T-helper 17 cell (primary cell): ENCODE measurements around the gene SLC38A3. TPM values are rescaled to one million over a fixed set of nuclear protein-coding genes. Genes with fewer than 3 reads are reported as not detected.

ENCODE experiments used
- ATAC-seq: fragments of 150-1000 bp; cut with Tn5 transposase; 2 replicates; pipeline ENCODE4 v1.10.0; 2021; ENCODE audit warnings: mild to moderate bottlenecking, moderate library complexity
- DNase-seq, 3 donors: peaks; one replicate each; pipeline versions ENCODE4 v3.0.0 to v3.0.0-alpha.2; 2020 to 2021
- H3K9me3 ChIP-seq: one replicate; pipeline ENCODE4 v1.7.0; 2013; ENCODE audit warnings: low read length, mild to moderate bottlenecking; ENCODE audit not compliant: control insufficient read depth, poor library complexity, severe bottlenecking
- H3K27ac Mint-ChIP-seq: one replicate; pipeline ENCODE4 v1.8.0; 2022; ENCODE audit warnings: mild to moderate bottlenecking, moderate library complexity, mixed read lengths
- H3K27me3 Mint-ChIP-seq: one replicate; pipeline ENCODE4 v1.8.0; 2022; ENCODE audit warnings: mixed read lengths
- H3K36me3 Mint-ChIP-seq: one replicate; pipeline ENCODE4 v1.8.0; 2022; ENCODE audit warnings: low read depth, mixed read lengths
- H3K4me1 Mint-ChIP-seq: one replicate; pipeline ENCODE4 v1.8.0; 2022; ENCODE audit warnings: mild to moderate bottlenecking, mixed read lengths
- H3K4me3 Mint-ChIP-seq: one replicate; pipeline ENCODE4 v1.8.0; 2022; ENCODE audit warnings: mild to moderate bottlenecking, moderate library complexity, mixed read lengths
- total RNA-seq, 4 donors: library from RNA in 2 of 4; stranded (reverse) in 2 of 4; gene quantifications; one replicate each; pipeline ENCODE4 v1.2.3 and lab custom pipeline; 2022 to 2026

Gene SLC38A3
- total RNA-seq: under 1 TPM in 1 of 2 donors, not detected in 1; 0.78 TPM
- 0 to 0.23 reads per million in 2 donors for total RNA-seq (lab: John Stamatoyannopoulos, UW)

DNA sequence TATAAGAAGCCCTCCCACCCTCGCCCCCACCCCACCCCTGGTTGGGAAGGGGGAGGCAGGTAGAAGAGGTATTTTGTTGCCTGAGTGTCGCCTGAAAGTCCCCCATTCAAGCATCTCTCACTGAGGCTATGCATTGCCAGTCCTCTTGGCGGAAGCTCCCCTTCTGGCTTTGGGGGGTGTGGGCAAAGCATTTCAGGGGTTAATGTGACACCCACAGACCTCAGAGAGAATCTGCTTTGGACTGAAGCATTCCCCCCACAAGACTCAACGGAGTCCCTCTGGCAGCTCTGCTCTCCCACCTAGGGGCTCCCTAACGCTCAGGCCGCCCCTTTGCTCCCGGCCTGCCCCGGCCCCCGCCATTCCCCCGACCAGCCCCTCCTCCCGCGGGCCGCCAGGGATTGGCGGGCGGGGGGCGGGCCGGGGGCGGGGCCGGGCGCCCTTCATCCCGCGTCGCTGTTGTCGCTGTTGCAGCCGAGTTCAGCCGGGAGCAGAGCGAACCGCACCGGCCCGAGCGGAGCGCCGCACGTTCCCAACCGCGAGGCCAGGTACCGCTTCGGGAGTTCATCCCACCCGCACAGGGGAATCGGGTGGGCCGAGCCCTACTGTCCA is at the start of gene SLC38A3:
SLC38A3 (plus strand) TSS at position 468 of the 609 bp plus-strand sequence. CDS start 8,929 bp downstream, outside the sequence.
- ATAC-seq (peak; percentile 50), DNase-seq (peak in 1 of 3 donors; percentile 20)
- no peaks in the 10 kb centered on the region for H3K9me3 ChIP-seq
- Mint-ChIP-seq H3K4me1 (peaks cover 5% of the 10 kb centered on the region), H3K36me3 (peaks cover 5% of the 10 kb centered on the region), H3K4me3 (peak within 1 kb of the TSS; percentile 55), H3K27ac (no peak within 1 kb of the TSS), H3K27me3 (peaks cover 52% of the 10 kb centered on the region)

DNA sequence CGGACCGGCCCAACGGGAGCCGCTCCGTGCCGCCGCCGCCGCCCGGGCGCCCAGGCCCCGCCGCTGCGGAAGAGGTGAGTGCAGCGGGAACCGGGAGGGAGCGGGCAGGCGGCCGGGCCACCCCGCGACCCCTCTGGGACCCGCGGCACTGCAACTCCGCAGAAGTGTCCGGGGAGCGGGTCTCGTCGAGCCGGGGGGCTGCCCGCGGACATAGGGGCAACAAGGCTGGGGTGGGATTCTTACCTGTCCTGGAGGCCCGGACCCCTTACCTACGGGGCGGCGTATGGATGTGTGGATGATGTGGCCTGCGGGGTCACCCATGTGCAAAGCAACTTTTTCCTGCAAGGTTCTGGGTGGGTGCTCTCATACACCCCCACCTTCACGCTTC is 49.6 kb upstream of the SLC38A3 start:
- Mint-ChIP-seq H3K27ac (no peak overlapping the region), H3K4me3 (peak overlapping the region; percentile 85), H3K36me3 (peaks cover 6% of the 10 kb centered on the region), H3K27me3 (peaks cover 26% of the 10 kb centered on the region), H3K4me1 (peaks cover 22% of the 10 kb centered on the region)
- no peak for DNase-seq
- no peaks in the 10 kb centered on the region for H3K9me3 ChIP-seq
- no peak for ATAC-seq

DNA sequence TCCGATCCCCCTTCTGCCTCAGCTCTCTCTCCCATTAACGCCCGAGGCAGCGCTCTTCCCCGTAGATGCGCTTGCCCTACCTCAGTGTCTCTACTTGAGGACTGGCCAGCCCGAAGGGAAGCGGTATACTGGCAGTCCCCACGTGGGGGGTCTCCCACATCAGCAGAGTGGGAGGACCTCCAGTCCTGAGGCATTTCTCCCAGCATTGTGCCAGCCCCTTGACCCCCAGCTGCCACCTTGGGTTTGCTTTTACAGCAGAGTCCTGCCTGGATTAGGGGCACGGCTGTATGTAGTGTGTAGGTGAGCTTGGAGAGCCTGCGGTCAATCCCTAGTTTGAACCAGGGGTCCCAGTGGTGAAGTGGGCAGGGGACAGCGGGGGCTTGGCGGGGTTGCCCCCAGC is 49.2 kb upstream of the SLC38A3 start:
- peaks cover 24% of the 10 kb centered on the region for H3K27me3 Mint-ChIP-seq
- no peak overlapping the region for H3K27ac Mint-ChIP-seq
- peaks cover 21% of the 10 kb centered on the region for H3K4me1 Mint-ChIP-seq
- peaks cover 5% of the 10 kb centered on the region for H3K36me3 Mint-ChIP-seq
- H3K9me3 ChIP-seq: no peaks in the 10 kb centered on the region
- peak overlapping the region; percentile 85 for H3K4me3 Mint-ChIP-seq
- ATAC-seq (no peak), DNase-seq (no peak)

DNA sequence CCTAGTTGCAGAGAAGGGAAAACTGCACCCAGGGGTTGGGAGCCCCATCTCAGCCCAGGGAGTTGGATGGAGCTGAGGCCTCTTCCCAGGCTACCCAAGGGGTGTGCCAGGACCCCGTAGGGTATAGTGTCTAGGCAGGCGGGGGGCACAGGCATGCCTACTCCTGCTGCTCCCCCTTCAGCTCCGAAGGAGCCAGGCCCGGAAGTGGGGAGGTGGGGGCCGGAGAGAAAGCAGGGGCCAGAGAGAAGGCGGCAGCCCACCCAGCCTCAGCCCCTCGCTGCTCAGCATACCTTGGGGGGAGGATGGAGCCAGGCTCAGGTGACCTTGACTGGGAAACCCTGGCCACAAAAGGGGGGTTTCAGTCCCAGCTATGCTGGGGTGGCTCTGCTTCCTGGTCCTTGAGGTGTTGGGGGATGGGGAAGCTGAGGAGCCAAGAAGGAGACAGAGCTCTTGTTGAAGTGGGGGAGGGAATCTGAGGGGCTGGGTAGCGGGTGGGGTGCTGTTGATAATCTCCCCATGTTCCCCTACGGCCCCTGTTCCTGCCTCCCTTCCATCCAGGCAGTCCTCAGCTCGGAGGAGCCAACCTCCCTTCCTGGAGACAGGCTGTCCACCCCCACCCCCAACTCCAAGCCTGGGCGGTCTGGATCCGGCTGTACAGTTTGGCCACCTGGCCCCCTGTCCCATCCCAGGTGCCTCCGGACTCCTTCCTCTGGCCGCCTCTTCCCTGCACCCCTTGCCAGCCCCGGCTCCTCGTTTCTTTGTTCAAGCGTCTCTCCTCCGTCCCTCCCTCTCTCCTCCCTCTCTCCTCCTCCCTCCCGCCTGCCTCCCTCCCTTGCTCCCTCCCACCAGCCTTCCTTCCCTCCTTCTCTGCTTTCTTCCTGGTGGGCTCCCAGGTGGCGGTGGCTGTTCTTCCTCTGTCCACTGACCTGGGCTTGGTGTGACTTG is 48.2 kb upstream of the SLC38A3 start:
- H3K9me3 ChIP-seq: no peaks in the 10 kb centered on the region
- no peak for DNase-seq
- Mint-ChIP-seq H3K27ac (no peak overlapping the region), H3K4me1 (peaks cover 21% of the 10 kb centered on the region), H3K36me3 (peaks cover 5% of the 10 kb centered on the region), H3K27me3 (peaks cover 24% of the 10 kb centered on the region), H3K4me3 (peak overlapping the region; percentile 77)
- ATAC-seq: no peak

DNA sequence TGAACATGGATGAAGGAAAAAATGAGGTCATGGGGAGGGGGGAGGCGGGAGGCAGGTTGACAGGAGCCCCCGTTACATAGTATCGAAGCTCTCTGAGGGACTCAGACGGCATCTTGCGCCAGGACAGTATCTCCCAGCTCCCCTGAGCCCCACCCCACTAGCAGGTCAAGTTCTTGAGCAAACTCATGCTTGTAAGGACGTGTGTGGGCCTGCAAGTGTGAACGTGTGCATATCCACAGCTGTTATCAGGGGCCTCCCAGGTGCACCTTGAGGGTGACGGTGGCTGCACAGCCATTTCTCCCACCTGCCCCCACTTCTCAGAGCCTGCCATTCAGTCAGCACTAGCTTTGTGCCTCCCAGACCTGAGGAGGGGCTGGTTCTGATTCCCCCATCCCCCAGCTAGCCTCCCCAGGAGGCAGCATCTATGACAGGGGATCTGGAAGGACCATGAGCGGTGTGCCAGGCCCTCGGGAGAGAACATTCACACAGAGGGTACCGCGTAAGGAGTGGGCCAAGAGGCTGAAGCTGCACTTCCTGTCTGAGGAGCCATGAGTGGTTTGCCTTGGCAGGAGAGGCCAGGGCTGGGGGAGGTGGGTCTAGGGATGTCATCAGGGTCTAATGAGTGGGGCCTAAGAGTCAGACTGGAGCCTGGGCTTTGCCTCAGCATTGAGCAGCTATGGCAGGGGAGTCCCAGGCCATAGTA is 47.1 kb upstream of the SLC38A3 start:
- H3K9me3 ChIP-seq: no peaks in the 10 kb centered on the region
- Mint-ChIP-seq H3K4me1 (peaks cover 21% of the 10 kb centered on the region), H3K36me3 (peaks cover 5% of the 10 kb centered on the region), H3K27me3 (peaks cover 24% of the 10 kb centered on the region), H3K27ac (no peak overlapping the region), H3K4me3 (no peak overlapping the region)
- ATAC-seq: no peak
- DNase-seq: no peak

DNA sequence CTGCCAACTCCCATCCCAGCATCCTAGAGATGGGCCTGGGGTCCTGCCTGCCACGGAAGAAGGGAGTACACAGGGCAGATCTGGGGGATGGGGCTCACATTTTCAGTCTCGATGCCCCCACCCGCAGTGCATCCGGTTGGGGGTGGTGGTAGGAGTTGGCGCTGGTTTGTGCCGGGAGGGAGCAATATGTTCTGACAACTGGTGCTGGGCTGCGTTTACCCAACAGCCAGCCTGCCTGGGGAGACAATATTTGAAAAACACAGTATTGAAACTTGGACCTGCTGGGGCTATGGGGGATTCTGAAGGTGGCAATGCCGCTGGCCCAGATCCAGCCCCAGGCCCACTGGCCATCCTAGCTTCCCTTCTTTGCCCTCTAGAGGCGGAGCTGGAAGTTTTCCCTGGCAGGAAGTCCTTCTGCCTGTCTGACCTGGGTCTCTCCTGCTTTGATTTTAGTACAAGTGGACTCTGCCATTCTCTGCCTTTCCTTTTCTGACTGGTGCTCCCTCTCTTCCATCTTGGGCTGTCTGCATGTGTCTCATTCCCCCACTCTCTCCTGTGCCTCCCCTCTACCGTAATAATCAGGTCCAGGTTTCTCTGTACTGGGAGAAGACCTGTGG is 46.4 kb upstream of the SLC38A3 start:
- Mint-ChIP-seq H3K4me1 (peaks cover 15% of the 10 kb centered on the region), H3K27ac (no peak overlapping the region)

DNA sequence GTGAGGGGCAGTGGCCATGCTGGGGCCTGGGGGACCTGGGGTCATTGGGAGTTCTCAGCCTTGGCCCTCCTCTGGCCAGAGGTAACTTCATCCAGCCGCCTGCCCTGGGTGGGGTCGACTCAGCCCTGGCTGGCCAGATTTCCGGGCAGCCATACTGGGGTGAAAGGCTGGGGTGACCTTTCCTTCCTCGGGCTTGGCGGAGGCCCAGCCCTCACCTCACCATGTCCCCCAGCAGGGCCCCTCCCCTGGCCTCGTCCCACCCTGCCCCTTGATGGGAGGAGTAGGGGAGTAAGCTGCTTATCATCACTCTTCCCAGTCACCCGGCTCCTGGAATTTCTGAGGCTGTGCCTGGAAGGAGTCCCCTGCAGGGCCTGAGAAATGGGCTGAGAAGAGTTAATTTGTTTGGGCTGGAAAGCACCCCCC is 44.5 kb upstream of the SLC38A3 start:
- no peaks in the 10 kb centered on the region for H3K9me3 ChIP-seq
- DNase-seq: no peak
- Mint-ChIP-seq H3K27ac (no peak overlapping the region), H3K27me3 (peaks cover 14% of the 10 kb centered on the region), H3K36me3 (no peaks in the 10 kb centered on the region), H3K4me3 (no peak overlapping the region), H3K4me1 (peaks cover 8% of the 10 kb centered on the region)
- no peak for ATAC-seq

More for the DNA sequence above, 46.4 kb upstream of the SLC38A3 start:
- DNase-seq: no peak
- Mint-ChIP-seq H3K36me3 (peaks cover 3% of the 10 kb centered on the region), H3K27me3 (peaks cover 17% of the 10 kb centered on the region), H3K4me3 (no peak overlapping the region)
- ATAC-seq: no peak
- H3K9me3 ChIP-seq: no peaks in the 10 kb centered on the region

DNA sequence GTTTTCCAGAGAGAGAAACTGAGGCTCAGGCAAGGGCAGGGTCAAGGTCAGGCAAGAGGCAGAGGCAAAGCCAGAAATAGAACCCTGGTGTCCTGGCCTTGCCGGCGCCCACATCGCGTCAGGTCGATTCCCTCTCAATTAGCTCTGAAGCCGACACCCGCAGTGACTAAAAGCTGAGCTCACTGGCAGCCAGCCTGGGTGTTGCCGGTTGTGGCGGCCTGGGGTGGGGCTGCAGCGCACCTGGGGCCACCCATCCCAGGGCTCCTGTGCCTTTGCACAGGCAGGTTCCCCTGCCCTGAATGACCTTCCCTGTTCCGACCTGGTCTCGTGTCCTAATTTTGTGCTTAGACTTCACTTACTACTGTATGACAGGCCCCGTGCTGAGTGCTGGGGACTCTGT is 43.8 kb upstream of the SLC38A3 start:
- ATAC-seq (no peak), DNase-seq (no peak)
- H3K4me1 Mint-ChIP-seq: peaks cover 4% of the 10 kb centered on the region
- no peak overlapping the region for H3K4me3 Mint-ChIP-seq
- no peaks in the 10 kb centered on the region for H3K9me3 ChIP-seq
- no peak overlapping the region for H3K27ac Mint-ChIP-seq
- no peaks in the 10 kb centered on the region for H3K36me3 Mint-ChIP-seq
- peaks cover 7% of the 10 kb centered on the region for H3K27me3 Mint-ChIP-seq

DNA sequence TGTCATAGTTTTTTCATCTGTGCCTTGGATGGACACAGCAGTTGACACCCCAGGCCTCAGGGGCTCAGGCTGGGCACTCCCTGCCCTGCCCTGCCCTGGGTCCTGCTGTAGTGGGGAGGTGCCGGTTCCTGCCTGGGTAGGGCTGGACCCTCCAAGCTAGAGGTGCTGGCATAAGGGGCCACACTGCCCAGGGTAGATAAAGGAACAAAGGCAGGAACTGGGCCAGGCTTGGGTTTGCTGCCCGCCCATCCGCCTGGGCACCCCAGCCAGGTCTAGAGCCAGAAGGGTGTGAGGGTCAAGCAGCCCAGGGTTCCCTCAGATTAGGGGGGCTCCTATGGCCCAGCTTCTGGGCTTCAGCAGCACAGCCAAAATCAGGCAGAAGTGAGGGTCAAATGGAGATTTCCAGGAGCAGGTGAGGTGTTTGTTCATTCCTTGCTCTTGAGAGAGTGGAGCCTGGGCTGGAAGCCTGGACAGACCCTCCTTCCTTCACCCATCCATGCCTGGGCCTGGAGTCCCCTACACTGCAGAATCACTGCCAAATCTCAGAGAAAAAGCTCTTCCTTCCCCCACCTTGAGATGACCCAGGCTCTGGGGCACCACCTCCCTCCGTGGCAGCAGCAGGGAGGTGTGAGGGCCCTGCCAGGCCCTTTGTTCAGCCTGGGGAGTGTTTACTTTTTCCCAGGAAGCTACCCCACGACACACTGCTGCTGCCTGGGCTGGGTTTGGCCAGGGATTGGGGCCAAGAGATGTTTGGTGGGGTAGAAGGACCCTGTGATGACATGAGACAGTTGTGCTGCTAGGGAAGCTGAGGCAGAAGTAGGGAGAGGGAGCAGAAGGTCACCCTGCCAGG is 42.8 kb upstream of the SLC38A3 start:
- no peak overlapping the region for H3K4me3 Mint-ChIP-seq

DNA sequence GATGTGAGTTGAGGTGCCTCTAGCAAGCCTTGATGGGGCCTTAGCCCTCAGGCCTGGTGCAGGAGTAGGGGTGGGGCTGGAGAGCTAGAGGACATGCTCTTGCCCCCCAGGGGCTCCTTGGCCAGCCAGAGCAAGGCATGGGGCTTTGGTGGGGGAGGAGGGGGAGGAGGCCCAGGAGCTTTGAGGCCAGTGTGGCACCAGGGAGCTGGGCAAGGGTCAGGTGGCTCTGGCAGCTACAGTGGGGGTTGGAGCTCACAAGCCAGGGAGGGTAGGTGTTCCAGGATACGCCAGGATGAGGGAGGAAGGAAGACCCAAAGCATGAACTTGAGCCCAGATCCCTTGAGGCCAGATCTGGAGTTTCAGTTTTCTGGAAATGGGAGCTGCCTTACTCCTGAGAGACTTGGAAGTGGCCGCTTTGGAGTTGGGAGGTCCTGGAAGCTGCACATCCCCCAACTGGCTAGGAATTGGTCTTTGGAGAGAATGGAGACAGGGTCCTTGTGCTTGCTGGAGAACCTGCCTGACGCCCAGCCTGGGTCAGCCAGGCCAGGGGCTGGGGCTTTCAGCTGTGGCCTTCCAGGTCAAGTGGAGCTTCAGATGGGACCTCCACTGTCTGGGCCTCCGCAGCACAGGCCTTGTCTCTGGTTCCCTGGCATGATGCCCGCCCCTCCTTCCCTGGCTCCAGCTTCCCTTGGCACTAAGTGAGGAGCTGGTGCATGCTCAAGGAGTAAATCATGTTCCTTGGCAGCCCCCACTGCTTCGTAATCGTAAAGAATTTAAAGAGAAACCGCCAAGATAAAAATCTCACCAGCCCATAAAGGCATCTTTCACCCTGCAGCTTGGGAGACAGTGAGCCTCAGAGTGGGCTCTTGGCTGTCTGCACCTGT is 41.3 kb upstream of the SLC38A3 start:
- no peak overlapping the region for H3K27ac Mint-ChIP-seq
- H3K4me1 Mint-ChIP-seq: no peaks in the 10 kb centered on the region
- H3K36me3 Mint-ChIP-seq: no peaks in the 10 kb centered on the region
- ATAC-seq (no peak), DNase-seq (no peak)
- peaks cover 9% of the 10 kb centered on the region for H3K27me3 Mint-ChIP-seq
- no peaks in the 10 kb centered on the region for H3K9me3 ChIP-seq
- no peak overlapping the region for H3K4me3 Mint-ChIP-seq

More for the DNA sequence above, 42.8 kb upstream of the SLC38A3 start:
- ATAC-seq (no peak), DNase-seq (no peak)
- H3K9me3 ChIP-seq: no peaks in the 10 kb centered on the region
- Mint-ChIP-seq H3K27me3 (peaks cover 5% of the 10 kb centered on the region), H3K36me3 (no peaks in the 10 kb centered on the region), H3K27ac (no peak overlapping the region), H3K4me1 (peaks cover 3% of the 10 kb centered on the region)

DNA sequence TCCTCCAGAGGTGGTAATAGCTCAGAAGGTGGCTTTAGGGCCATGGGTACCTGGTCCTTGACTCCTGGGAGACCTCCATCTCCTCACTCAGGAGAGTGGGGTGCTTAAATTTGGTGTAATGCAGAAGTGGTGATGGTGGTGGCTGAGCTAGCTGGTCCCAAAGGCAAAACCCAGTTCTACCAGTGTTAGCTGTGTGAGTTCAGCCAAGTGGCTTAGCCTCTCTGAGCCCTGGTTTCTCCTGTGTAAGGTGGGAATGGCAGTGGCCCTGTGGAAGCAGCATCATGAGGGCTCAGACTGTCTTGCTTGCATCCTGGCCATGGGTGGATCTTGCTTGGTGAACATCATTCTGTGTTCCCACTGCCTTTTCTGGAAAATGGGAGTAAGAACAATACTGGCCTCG is 40.6 kb upstream of the SLC38A3 start:
- Mint-ChIP-seq H3K36me3 (no peaks in the 10 kb centered on the region), H3K4me3 (no peak overlapping the region), H3K4me1 (no peaks in the 10 kb centered on the region), H3K27me3 (peaks cover 9% of the 10 kb centered on the region), H3K27ac (no peak overlapping the region)
- no peak for DNase-seq
- no peaks in the 10 kb centered on the region for H3K9me3 ChIP-seq
- ATAC-seq: no peak
